WI38 (cell line): ENCODE results near the gene DLEC1.
"Not testable (repeated sequence)": the region's sequence is repeated elsewhere in the genome, so short reads cannot be mapped to it uniquely, and the experiment has no call there.

Source experiments
- H3K4me3 ChIP-seq: 2 replicates; pipeline ENCODE4 v1.5.1; 2011; ENCODE audit warnings: low read depth, mild to moderate bottlenecking, control low read depth, low read length
- TF ChIP-seq, protein P1 (sequence below): IDR thresholded peaks from 2 replicates; pipeline ENCODE4 v1.5.1; 2012; ENCODE audit warnings: low read depth, mild to moderate bottlenecking, control low read depth, low read length

DLEC1 gene

GRCh38 chr3:38047896-38048295 lies 8.9 kb downstream of the DLEC1 start:
- TF ChIP-seq, protein P1, sequence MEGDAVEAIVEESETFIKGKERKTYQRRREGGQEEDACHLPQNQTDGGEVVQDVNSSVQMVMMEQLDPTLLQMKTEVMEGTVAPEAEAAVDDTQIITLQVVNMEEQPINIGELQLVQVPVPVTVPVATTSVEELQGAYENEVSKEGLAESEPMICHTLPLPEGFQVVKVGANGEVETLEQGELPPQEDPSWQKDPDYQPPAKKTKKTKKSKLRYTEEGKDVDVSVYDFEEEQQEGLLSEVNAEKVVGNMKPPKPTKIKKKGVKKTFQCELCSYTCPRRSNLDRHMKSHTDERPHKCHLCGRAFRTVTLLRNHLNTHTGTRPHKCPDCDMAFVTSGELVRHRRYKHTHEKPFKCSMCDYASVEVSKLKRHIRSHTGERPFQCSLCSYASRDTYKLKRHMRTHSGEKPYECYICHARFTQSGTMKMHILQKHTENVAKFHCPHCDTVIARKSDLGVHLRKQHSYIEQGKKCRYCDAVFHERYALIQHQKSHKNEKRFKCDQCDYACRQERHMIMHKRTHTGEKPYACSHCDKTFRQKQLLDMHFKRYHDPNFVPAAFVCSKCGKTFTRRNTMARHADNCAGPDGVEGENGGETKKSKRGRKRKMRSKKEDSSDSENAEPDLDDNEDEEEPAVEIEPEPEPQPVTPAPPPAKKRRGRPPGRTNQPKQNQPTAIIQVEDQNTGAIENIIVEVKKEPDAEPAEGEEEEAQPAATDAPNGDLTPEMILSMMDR, result no peak
- no peak overlapping the region for H3K4me3 ChIP-seq

DNA sequence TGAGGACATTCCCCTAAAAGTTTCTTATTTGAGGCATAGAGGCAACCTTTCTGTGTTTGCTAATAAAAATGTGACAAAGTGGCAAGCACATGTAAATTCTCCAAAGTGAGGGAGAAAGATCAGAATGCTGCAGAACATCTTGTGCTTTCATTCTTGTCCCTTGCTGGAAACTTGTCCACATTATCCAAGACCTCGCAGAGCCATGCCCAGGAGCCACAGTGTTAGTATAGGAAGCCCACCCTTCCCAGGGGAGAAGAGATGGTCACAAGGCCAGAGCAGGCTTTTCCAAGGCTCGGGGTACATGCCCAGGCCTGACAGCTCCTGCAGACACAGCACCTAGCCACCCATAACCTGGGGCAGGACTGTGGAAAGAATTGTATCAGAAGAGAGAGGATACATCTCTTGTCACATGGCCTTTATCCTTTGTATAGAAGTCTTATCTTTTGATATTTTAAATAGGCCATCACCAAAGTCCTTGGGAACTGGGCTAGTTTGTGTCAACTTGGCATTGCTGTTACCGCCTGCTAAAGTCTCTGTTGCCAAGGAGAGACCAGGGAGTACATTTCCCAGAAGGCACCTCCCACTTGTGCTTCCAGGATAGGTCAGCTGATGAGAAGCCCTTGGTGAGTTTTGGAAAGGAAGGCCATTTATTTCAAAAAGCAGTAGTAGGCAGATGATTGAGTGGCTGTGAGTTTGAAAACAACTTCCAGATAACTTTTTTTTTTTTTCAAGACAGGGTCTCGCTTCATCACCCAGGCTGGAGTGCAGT lies 10.5 kb downstream of the DLEC1 start:
- H3K4me3 ChIP-seq, result no peak overlapping the region
- TF ChIP-seq, protein P1, result no peak

DNA sequence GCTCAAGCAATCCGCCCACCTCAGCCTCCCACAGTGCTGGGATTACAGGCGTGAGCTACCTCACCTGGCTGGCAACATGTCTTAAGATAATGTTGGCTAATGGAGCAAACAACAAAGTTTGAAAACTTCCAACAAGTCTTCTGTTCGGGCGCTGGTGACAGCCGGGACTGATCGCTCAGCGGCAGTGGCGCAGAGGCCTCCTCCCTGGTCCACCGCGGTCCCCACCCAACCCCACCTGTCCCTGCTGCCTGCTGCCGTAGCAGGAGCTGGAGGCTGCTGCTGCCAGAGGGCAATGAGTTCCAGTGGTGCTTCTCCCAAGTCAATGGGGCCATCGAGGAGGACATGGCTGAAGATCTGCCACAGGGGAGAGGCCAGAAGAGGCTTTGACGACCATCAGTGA lies 12.1 kb downstream of the DLEC1 start:
- TF ChIP-seq, protein P1, result no peak
- H3K4me3 ChIP-seq, result no peak overlapping the region

GRCh38 chr3:38053286-38053685 lies 14.3 kb downstream of the DLEC1 start:
- H3K4me3 ChIP-seq, result not testable (repeated sequence)

GRCh38 chr3:38053813-38054498 lies 14.9 kb downstream of the DLEC1 start:
- not testable (repeated sequence) for H3K4me3 ChIP-seq

DNA sequence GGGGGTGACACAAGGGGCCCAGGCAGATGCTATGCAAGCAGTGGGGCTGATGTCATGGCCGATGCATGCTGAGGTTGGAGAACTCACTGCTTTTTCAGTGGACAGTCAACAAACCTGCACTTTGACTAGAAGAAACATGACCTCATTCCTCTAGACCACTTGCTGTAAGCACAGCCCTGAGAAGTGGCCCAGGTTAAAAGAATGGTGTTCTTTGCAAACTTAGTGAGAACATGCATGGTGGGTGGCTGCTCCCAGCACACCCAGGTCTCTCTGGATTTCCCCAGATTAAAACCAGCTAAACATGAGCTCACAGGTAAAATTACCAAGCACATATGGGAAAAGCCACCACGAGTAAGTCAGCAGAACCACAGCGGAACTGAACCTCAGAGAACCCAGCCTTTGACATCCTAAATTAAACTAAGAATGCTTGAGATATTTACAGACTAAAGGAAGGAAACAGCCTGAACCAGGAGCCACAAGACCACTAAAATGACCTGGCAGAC lies 15.5 kb downstream of the DLEC1 start:
- TF ChIP-seq, protein P1, result no peak
- H3K4me3 ChIP-seq, result no peak overlapping the region

DNA sequence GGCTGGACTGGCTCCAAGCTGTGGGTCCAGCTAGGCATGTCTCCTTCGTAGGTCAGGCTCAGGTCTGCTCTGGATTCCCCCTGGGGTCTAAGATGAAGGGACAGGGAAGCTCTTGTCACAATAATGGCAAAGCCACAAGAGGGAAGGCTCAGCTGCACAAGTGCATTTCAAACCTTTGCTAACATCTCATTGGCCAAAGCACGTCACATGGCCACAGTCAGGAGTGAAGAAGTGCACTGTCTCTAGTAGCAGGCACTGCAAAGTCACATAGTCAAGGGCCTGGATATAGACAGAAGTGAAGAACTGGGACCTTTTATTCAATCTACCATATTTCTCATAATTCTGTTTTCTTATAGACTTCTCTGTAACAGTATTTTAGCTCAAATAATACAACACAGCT lies 20.1 kb downstream of the DLEC1 start:
- H3K4me3 ChIP-seq, result no peak overlapping the region
- TF ChIP-seq, protein P1, result no peak

DNA sequence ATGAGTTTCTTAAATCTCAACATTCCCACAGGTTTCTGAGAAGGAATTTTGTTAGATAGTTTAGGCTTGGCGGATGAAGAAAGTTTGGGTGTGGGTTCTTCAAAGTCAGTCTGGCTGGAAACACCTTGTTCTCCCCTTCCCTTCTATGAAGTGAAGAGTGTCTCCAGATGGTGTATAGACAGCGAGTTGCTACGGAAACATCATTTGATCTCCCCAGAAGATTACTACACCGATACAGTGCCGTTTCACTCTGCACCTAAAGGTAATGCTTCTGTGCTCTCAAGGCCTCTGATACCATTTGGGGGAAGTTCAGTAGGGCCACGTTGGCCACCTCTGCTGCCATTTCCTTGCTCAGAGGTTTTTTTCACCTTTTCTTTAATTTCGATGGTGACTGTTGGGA lies 20.6 kb downstream of the DLEC1 start:
- no peak overlapping the region for H3K4me3 ChIP-seq
- TF ChIP-seq, protein P1, result no peak
